ENCODE data around the gene USP40.

USP40 gene

DNA sequence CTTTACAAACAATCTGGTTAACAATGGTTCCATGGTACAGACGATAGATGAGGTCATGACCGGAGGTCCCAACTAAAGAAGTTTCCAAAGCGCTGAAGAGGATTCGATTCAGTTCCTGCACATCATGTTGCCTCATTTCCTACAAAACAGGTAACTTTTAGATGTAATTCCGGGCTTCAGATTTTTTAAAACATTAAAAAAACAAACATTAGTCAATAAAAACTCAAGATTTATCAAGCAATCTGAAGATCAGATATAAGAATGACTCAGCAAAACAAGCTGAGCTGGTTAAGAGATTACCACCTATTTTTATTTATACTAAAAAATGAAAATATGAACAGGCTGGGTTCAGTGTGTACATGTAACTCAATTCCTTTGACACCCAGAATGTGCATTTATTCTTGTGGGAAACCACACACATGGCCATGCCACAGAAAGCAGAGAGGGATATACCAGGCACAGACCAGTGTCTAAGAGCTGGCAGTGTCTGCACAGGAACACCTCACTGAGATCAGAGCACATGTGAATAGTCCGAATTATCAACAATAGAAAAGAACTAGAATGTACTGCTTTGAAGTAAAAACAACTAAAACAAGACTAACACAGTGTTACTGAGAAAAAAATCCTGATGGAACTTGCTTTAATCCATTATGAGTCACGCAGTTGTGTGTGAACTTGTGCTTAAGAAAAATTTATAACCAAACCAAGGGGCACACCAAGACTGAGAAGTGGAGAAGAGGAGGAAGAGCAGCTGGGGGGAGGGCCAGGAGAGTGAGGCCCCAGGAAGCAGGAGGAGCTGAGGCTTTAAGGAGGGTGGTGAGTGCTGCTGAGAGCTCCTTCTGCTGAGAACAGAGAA lies 9.5 kb downstream of the USP40 start:
- no peak for DNase-seq

DNA sequence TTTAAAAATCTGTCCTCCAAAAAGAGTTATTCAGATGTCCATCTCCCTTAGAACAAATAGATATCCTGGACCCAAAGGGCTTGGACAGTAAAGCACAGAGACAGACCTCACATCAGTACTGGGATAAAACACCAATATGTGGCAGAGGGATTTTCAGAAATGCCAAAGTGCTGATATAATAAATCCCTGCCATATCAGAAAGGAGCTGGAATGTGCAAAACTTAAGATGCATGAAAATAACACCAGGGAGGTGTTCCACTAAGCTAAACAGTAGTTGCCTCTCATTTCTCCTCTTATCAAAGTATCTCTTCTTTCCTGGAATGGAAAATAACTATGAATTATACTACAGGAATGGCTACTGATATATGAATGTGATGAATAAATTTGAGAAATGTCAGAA lies 13.2 kb downstream of the USP40 start:
- DNase-seq = no peak

GRCh38 chr2:233551491-233551890 lies 15.1 kb downstream of the USP40 start:
- DNase-seq = no peak

- DNase-seq = no peak
These were observed 19.8 kb downstream of the USP40 start for GRCh38 chr2:233546774-233547173.

DNA sequence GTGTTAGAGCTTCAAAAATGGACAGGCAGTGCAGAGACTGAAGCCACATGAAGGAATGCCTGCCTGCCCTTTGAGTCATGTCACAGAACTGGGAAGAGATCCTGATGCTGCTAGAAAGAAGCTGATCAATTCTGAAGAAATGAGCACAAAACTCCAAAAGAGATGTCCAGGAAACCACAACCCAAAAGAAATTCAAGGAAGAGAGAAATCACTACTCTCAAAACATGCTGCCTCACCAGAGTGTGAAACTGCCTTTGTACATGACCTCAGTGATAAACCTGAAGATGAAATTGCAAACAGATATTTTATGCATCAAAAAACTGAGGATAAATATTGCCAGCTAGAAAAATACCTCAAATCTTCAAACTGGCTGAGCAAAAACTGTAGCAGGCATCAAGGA lies 20.5 kb downstream of the USP40 start:
- no peak for DNase-seq

DNA sequence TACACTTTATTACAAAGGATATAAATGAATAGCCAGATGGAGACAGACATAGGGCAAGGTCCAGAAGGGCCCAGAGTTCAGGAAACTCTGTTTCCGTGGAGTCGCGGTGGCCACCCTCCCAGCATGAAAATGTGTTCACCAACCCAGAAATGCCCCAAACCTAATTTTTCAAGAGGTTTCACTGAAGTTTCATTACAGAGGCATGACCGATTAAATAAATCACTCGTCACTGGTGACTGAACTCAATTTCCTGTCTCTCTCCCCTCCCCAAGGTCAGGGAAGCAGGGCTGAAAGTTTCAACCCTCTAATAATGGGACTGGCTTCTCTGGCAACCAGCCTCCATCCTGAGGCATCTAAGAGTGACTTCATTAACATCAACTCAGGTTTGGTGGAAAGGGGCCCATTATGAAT lies 22.4 kb downstream of the USP40 start:
- no peak for DNase-seq

DNA sequence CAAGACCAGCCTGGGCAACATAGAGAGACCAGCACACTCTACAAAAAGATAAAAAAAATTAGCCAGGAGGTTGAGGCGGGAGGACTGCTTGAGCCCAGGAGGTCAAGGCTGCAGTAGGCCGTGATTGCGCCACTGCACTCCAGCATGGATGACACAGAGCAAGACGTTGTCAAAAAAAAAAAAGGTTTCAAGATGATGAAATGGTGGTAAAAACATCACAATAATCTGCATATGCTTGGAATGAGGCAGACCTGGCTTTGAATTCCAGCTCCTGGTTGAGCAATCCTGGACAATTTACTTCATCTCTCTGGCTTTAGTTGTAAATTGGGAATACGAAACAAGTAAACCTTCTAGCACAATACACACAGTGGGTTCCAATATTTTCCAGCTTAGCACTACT lies 24.1 kb downstream of the USP40 start:
- no peak for DNase-seq

DNA sequence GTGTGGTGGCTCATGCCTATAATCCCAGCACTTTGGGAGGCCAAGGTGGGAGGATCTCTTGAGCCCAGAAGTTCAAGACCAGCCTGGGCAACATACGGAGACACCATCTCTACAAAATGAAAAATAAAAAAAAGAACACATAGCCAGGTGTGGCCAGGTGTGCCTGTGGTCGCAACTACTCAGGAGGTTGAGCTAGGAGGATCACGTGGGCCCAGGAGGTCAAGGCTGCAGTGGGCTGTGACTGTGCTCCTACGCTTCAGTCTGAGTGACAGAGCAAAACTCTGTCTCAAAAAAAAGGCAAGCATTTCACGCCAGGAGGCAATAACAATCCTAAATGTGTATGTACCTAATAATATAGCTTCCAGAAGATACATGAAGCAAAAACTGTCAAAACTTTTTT lies 27.8 kb downstream of the USP40 start:
- no peak for DNase-seq

GRCh38 chr2:233535271-233535670 lies 31.3 kb downstream of the USP40 start:
- no peak for DNase-seq

GRCh38 chr2:233532971-233533370 lies 33.6 kb downstream of the USP40 start:
- DNase-seq = no peak

DNA sequence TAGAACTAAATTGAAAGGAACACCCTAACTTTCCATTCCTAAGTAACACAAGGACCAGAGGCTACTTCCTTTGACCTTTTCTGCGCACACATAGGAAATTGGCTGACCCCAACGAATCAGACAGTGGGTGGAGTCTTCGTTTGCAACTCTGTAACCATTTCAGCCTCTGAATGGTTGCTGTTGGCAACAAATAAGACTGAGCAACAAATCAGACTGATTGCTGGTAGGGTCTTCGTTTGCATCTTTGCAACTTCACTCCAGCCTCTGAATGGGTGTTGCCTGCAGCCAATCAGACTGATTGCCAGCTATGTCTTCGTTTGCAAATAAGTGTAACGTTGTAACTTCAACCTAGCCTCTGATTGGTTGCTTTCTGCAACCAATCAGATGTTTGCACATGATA lies 34.6 kb downstream of the USP40 start:
- no peak for DNase-seq

GRCh38 chr2:233530381-233530780 lies 36.2 kb downstream of the USP40 start:
- no peak for DNase-seq

GRCh38 chr2:233528182-233528581 lies 38.4 kb downstream of the USP40 start:
- DNase-seq = no peak

GRCh38 chr2:233525791-233526190 lies 40.8 kb downstream of the USP40 start:
- no peak for DNase-seq

DNA sequence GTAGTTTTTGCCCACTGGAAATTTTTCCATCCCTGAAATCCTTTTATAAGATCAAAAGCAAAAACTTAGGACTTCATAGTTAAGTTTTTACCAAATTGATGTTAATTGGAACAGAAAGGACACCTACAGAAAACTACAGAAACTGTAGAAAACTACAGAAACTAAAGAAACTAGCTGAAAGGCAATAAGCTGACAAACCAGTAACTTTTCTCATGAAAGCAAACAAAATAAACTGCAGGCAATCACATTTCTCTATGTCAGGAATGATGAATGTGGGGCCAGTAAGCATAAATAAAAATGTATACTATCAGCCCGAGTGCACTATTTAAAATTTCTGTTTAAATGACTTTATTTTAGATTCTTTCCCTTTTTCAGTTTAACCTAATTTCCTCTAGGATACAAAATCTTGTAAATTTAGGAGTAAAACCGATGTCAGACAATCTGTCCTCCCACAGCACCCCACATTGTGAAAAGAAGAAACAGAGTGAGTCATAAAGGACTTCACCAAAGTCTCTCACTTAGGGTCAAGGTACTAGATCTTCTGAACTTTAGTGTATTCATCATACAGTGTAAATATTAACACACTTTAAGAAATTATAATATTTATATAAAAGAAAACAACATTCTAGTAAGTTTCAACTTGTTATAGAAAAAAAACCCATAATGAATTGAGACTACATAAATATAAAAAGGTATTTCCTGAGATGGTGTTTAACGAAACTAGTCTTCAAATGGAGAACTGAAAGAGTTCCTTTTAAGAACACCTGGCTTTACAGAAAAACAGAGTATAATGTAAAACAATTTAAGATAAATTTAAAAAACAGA lies 46.6 kb downstream of the USP40 start:
- no peak for DNase-seq

DNA sequence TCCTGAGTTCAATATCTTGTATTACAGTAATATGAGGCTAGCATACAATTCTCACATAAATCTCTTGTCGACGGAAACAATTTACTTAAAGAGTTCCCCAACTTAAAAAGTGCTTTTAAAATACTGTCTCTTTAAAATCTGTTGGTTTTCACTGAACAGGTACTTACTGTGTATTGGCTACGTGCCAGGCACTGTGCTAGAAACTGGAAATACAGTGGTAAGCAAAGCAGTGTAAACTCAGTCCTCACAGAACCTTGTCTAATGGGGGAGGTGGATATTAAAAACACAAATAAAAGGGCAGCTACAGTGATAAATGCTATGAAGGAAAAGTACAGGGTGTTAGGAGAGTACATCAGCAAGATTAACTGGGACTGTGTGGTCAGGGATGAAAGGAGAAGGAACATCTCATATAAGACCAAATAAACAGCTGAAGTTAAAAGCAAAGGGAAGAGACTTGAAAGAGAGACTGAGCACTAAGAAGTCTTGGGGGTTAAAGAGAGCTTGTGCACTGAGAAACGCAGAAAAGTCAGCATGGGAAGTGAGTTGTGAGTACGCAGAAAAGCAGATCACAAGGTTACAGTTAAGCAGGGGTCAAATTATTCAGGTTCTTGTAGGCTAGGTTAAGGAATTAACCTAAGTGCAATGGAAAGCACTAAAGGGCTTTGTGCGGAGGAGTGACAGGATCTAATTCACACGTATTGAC lies 52.5 kb downstream of the USP40 start:
- DNase-seq = no peak

DNA sequence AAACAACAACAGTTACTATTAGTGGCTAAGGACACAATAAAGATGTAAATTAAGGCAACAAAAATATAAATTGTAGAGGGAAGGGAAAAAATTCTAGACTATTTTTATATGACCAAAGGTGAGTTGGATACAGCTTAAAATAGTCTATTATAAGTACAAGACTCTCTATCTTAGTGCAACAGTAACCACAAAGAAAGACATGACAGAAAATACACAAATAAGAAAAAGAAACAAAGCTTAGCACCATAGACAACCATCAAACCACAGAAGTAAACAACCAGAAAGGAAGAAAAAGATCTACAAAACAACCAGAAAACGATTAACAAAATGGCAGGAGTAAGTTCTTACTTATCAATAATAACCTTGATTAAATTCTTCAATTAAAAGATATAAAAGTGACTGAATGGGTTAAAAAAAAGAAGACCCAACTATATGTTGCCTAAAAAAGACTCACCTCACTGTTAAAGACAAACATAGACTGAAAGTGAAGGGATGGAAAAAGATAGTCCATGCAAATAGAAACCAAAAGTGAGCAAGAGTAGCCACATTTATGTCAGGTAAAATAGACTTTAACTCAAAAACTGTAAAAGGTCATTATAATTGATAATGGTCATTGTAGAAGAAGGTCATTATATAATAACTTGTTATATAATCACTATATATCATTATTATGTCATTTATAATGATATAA lies 62.5 kb downstream of the USP40 start:
- DNase-seq = no peak

DNA sequence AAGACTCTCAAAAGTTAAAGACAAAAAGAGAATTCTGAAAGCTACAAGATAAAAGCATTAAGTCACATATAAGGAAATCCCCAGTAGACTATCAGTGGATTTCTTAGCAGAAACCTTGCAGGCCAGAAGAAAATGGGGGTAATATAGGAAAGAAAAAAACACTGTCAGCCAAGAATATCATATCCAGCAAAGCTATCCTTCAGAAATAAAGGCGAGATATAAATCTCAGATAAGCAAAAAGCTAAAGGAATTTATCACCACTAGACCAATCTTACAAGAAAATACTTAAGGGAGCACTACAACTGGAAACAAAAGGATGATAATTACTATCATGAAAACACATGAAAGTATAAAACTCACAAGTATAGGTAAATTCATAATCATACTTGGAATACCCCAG lies 63.1 kb downstream of the USP40 start:
- no peak for DNase-seq

DNA sequence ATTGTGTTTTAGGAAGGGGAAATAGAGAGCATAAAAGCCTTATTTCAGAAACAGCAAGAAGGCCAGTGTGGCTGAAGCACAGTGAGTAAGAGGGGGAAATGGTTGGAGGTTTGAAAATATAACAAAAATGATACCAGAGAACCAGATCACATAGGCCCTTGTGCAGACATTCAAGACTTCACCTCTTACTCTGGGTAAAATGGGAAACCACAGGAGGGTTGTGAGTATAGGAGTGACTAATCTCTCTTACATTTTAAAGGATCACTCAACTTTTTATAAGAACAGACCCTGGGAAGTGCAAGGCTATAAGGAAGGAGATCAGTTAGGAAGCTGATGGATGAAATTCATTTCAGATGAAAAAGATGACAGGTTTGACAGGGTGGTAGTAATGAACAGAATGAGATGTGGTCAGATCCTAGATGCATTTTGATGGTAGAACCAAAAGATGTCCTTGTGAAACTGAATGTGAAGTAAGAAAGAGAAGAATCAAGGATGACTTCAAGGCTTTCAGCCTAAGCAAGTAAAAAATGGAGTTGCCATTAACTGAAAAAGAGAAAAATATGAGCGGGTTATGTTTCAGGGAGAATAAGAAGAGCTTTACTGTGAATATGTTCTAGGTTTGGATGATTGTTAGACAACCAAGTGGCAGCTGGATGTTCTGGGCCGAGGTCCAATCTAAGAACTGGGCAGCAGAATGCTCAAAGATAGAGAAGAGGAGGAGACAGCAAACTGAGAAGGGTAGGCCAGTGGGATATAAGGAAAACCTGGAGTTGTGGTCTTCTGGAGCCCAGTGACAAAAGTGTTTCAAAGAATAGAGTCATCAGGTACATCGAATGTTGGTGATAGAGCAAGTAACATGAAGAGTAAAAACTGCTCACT lies 65.1 kb downstream of the USP40 start:
- no peak for DNase-seq

DNA sequence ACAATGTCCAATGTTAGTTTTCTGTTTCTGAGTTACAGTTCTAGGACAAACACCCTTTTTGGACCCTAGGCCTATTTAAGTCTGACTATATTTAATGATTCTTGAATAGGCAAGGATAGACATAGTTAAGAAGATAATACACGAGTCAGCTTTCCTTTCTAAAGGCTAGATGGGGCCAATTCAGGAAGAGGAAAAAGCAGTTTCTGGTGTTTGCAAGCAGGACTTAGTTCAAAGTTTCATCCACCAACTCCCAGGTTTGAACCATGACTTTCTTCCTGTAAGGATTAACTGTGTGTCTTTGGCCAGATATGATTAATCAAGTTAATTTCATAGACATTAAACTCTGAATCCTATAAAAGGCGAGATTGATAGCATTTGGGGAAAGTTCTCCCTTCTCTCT lies 66.7 kb downstream of the USP40 start:
- DNase-seq = no peak

DNA sequence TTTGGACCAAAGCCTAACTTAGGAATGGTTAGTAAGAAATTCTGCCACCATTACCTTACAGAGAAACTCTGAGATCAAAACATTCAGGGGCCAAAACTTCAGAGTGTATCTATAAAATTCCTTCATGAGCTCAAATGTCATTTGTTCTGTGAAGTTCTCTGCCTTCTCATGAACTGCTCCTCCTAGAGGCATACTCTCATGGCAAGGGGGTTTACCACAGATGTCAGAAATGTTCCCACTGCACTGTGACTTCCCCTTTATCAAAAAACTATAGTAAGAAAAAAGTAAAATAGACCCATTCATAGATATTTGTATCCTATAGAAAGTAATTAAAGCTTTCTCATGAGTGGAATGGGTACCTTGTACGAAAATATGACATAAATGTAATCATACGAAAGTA lies 68.5 kb downstream of the USP40 start:
- no peak for DNase-seq

DNA sequence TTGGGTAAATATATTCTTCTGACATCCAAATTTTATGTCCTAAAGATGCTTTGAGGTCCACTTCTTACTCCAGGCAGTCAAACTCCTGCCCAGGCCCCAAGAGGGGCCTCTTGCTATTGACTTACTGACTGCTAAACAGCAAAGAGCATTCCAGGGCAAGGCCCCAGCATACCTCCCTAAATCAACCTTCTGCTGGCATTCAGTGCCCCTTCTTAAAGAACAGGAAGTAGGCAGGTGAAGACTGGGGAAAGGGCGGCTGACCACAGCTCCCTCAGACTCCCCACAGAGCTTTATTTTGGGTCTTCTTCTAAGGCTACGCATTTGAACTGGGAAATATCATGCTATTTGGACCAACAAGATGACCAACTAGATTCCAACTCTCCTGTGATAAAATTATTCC lies 68.9 kb downstream of the USP40 start:
- DNase-seq = no peak

All from NCI-H1417 treated with DMSO at 0.1 percent for 48 hours (cell line).